ENCODE measurements around the gene PRKCA. TPM values are rescaled to one million over a fixed set of nuclear protein-coding genes. Genes with fewer than 3 reads are reported as not detected.
A peak's percentile ranks its signal among the peaks of the same experiment; 100 is the strongest.

Gene PRKCA
- total RNA-seq, 1 donor from 2014 or later: 16.4 TPM

- Mint-ChIP-seq H3K27me3 (peaks cover 16% of the 10 kb centered on the region), H3K4me3 (ENCODE audit: low read depth) (no peak overlapping the region), H3K9me3 (ENCODE audit: low read depth) (no peaks in the 10 kb centered on the region), H3K4me1 (ENCODE audit: low read depth) (no peaks in the 10 kb centered on the region), H3K27ac (no peak overlapping the region), H3K36me3 (ENCODE audit: insufficient read depth) (no peaks in the 10 kb centered on the region)
- TF ChIP-seq, protein P1, sequence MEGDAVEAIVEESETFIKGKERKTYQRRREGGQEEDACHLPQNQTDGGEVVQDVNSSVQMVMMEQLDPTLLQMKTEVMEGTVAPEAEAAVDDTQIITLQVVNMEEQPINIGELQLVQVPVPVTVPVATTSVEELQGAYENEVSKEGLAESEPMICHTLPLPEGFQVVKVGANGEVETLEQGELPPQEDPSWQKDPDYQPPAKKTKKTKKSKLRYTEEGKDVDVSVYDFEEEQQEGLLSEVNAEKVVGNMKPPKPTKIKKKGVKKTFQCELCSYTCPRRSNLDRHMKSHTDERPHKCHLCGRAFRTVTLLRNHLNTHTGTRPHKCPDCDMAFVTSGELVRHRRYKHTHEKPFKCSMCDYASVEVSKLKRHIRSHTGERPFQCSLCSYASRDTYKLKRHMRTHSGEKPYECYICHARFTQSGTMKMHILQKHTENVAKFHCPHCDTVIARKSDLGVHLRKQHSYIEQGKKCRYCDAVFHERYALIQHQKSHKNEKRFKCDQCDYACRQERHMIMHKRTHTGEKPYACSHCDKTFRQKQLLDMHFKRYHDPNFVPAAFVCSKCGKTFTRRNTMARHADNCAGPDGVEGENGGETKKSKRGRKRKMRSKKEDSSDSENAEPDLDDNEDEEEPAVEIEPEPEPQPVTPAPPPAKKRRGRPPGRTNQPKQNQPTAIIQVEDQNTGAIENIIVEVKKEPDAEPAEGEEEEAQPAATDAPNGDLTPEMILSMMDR (IDR thresholded peaks at IDR 0.05; ENCODE audit: unreplicated experiment): no peak
- DNase-seq (ENCODE audit: low spot score, unreplicated experiment): no peak
These were observed 546.1 kb downstream of the PRKCA start for GRCh38 chr17:66848496-66848895.

DNA sequence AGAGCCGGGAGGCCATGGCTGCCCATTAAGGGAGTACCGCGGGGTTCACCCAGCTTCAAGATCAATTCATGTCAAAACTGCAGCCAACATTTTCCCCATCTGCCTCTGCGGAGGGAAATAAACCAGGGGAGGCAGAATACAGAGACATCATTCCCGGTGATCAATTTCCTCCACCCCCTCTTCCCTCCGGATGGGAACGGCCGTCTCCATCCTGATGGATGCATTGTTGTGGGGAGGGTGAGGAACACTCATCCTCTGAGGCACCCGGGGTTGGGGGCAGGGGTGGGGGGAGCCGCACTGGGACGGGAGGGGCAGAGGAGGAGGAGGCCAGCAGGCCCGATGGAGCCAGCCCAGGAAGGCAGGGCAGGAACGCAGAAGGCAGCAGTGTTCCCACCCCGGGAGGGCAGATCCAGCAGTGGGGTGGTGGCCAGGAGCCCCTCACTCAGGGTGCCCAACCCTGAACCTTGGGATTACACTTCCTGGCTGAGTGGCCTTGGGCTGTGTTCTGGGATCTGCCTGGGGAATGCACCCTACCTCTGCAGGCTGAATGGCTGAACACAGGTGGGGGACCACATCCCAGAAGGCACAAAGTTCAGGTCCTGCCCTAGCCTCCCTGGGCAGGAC lies 546.7 kb downstream of the PRKCA start:
- no peaks in the 10 kb centered on the region for H3K4me1 Mint-ChIP-seq (ENCODE audit: low read depth)
- TF ChIP-seq, protein P1 (IDR thresholded peaks at IDR 0.05; ENCODE audit: unreplicated experiment): no peak
- H3K27me3 Mint-ChIP-seq: peaks cover 16% of the 10 kb centered on the region

GRCh38 chr17:66849851-66850580 lies 547.6 kb downstream of the PRKCA start:
- H3K36me3 Mint-ChIP-seq (ENCODE audit: insufficient read depth): no peaks in the 10 kb centered on the region
- no peak overlapping the region for H3K27ac Mint-ChIP-seq
- H3K27me3 Mint-ChIP-seq: peaks cover 13% of the 10 kb centered on the region
- H3K4me1 Mint-ChIP-seq (ENCODE audit: low read depth): no peaks in the 10 kb centered on the region
- DNase-seq (ENCODE audit: low spot score, unreplicated experiment): no peak
- no peak overlapping the region for H3K4me3 Mint-ChIP-seq (ENCODE audit: low read depth)
- TF ChIP-seq, protein P1 (IDR thresholded peaks at IDR 0.05; ENCODE audit: unreplicated experiment): no peak
- no peaks in the 10 kb centered on the region for H3K9me3 Mint-ChIP-seq (ENCODE audit: low read depth)

More for the DNA sequence above, 546.7 kb downstream of the PRKCA start:
- Mint-ChIP-seq H3K27ac (no peak overlapping the region), H3K4me3 (ENCODE audit: low read depth) (no peak overlapping the region), H3K36me3 (ENCODE audit: insufficient read depth) (no peaks in the 10 kb centered on the region), H3K9me3 (ENCODE audit: low read depth) (no peaks in the 10 kb centered on the region)
- DNase-seq (ENCODE audit: low spot score, unreplicated experiment): no peak

DNA sequence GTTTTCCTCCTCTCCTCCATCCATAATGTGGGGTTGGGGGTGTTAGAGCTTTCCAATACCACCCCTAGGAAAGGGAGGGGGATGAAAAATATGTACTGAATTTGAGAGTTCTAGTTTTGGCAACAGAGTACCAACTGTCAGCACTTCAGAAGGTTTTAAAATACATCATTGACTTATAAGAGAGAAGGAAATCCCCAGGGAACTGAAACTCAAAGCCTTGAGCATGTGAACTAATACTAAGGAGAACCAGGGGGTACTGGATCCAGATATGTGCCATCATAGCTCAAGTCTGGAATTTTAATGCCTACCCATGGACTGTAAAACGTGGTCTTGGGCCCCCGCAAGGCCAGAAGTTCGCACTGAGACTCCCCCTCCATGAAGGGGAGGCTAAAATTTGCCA lies 548.3 kb downstream of the PRKCA start:
- Mint-ChIP-seq H3K27me3 (peaks cover 10% of the 10 kb centered on the region), H3K9me3 (ENCODE audit: low read depth) (no peaks in the 10 kb centered on the region), H3K27ac (no peak overlapping the region), H3K4me1 (ENCODE audit: low read depth) (no peaks in the 10 kb centered on the region), H3K36me3 (ENCODE audit: insufficient read depth) (no peaks in the 10 kb centered on the region), H3K4me3 (ENCODE audit: low read depth) (no peak overlapping the region)
- TF ChIP-seq, protein P1 (IDR thresholded peaks at IDR 0.05; ENCODE audit: unreplicated experiment): no peak
- DNase-seq (ENCODE audit: low spot score, unreplicated experiment): no peak

DNA sequence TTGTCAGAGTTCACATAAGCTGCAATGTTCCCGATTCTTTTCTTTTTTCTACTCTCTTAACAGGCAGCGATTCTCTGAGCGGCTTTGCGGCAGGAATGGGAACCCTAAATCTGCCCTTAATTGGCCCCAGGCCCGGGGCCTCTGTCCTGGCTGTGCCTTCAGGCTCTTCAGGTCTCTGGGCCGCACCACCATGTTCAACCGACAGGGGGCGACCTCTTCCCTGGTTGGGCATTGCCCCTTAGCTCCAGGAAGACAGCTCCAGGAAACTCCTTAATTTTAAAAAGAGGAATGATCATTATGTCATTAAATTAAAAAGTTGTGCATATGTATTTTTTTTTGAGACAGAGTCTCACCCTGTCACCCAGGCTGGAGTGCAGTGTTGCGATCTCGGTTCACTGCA lies 552.8 kb downstream of the PRKCA start:
- TF ChIP-seq, protein P1 (IDR thresholded peaks at IDR 0.05; ENCODE audit: unreplicated experiment): peak; percentile 20
- H3K27me3 Mint-ChIP-seq: peaks cover 13% of the 10 kb centered on the region
- H3K4me1 Mint-ChIP-seq (ENCODE audit: low read depth): no peaks in the 10 kb centered on the region
- H3K27ac Mint-ChIP-seq: no peak overlapping the region
- no peak for DNase-seq (ENCODE audit: low spot score, unreplicated experiment)
- H3K4me3 Mint-ChIP-seq (ENCODE audit: low read depth): no peak overlapping the region
- no peaks in the 10 kb centered on the region for H3K36me3 Mint-ChIP-seq (ENCODE audit: insufficient read depth)
- no peaks in the 10 kb centered on the region for H3K9me3 Mint-ChIP-seq (ENCODE audit: low read depth)

All from progenitor cell of endocrine pancreas (in vitro differentiated cells).